Measurements from ENCODE around the gene BCAP31. TPM values are rescaled to one million over a fixed set of nuclear protein-coding genes. Genes with fewer than 3 reads are reported as not detected.

The BCAP31 gene
- total RNA-seq, 1 experiment from 2014 or later, result 432 TPM

- ATAC-seq, result no peak
- in situ Hi-C loops (cut with HindIII; ENCODE audit: low pct_unique_long_range_greater_than_20kb, low sequenced_read_pairs), result no loop called here
- no peaks in the 10 kb centered on the region for H3K27me3 ChIP-seq (ENCODE audit: control insufficient read depth, insufficient read depth, low read length)
- no TSS peak for BruUV-seq (replicated peaks)
- CTCF ChIA-PET, result no interaction called here
- no peak overlapping the region for H3K27ac ChIP-seq (ENCODE audit: low read length)
- POLR2A ChIA-PET, result no interaction called here
- H3K9me3 ChIP-seq (ENCODE audit: control insufficient read depth, insufficient read depth, low read depth, low read length), result no peaks in the 10 kb centered on the region
- intact Hi-C loops (cut with micrococcal nuclease; ENCODE audit: unreplicated experiment), result loop anchor here (10.0 kb wide), 2 partner anchors 123 to 163 kb away; partner anchors contain the start of genes ARHGAP4 and L1CAM
- no peak overlapping the region for H3K4me3 ChIP-seq (ENCODE audit: low read depth in 2 of 2, low read length in 2 of 2)
- TF ChIP-seq TCF7L2 (IDR thresholded peaks at IDR 0.05; ENCODE audit: low read depth, low read length), result no peak
- TF ChIP-seq REST (IDR thresholded peaks at IDR 0.05; ENCODE audit: insufficient read depth in 1 of 2, low read depth in 2 of 2, low read length in 1 of 2), result no peak
- no peak for TF ChIP-seq SIN3A (IDR thresholded peaks at IDR 0.05; ENCODE audit: borderline replicate concordance, insufficient read depth, low read depth, low read length)
- TF ChIP-seq CTCF (IDR thresholded peaks at IDR 0.05), result no peak
- TF ChIP-seq POLR2AphosphoS5 (IDR thresholded peaks at IDR 0.05; ENCODE audit: low read depth, low read length), result no peak
- H3K36me3 ChIP-seq (ENCODE audit: control insufficient read depth, insufficient read depth, low read length), result no peaks in the 10 kb centered on the region
- H3K4me1 ChIP-seq (ENCODE audit: control insufficient read depth, insufficient read depth, low read length), result peaks cover 25% of the 10 kb centered on the region
- DNase-seq (ENCODE audit: low read depth, low spot score), result no peak
These were observed 37.7 kb upstream of the BCAP31 start for GRCh38 chrX:153761863-153762262.

GRCh38 chrX:153755136-153755535 lies 30.9 kb upstream of the BCAP31 start:
- Histone ChIP-seq H3K4me3 (ENCODE audit: low read depth in 2 of 2, low read length in 2 of 2) (no peak overlapping the region), H3K36me3 (ENCODE audit: control insufficient read depth, insufficient read depth, low read length) (no peaks in the 10 kb centered on the region), H3K27ac (ENCODE audit: low read length) (no peak overlapping the region), H3K9me3 (ENCODE audit: control insufficient read depth, insufficient read depth, low read depth, low read length) (no peaks in the 10 kb centered on the region), H3K4me1 (ENCODE audit: control insufficient read depth, insufficient read depth, low read length) (no peaks in the 10 kb centered on the region), H3K27me3 (ENCODE audit: control insufficient read depth, insufficient read depth, low read length) (no peaks in the 10 kb centered on the region)
- in situ Hi-C loops (cut with HindIII; ENCODE audit: low pct_unique_long_range_greater_than_20kb, low sequenced_read_pairs) (no loop called here), intact Hi-C loops (cut with micrococcal nuclease; ENCODE audit: unreplicated experiment) (no loop called here)
- ATAC-seq (no peak), DNase-seq (ENCODE audit: low read depth, low spot score) (no peak)
- TF ChIP-seq POLR2AphosphoS5 (IDR thresholded peaks at IDR 0.05; ENCODE audit: low read depth, low read length) (no peak), TCF7L2 (IDR thresholded peaks at IDR 0.05; ENCODE audit: low read depth, low read length) (no peak), REST (IDR thresholded peaks at IDR 0.05; ENCODE audit: insufficient read depth in 1 of 2, low read depth in 2 of 2, low read length in 1 of 2) (no peak), SIN3A (IDR thresholded peaks at IDR 0.05; ENCODE audit: borderline replicate concordance, insufficient read depth, low read depth, low read length) (no peak), CTCF (IDR thresholded peaks at IDR 0.05) (no peak)
- ChIA-PET POLR2A (interaction anchor here (0.6 kb wide), 1 partner anchor 11 kb away, joined by 3 read pairs; no protein-coding TSS in a partner anchor), CTCF (no interaction called here)
- BruUV-seq (replicated peaks), result no TSS peak

Data from Panc1 (cell line).